Stimulated activated memory B cell treated with anti-CD40 and anti-IgM and Interleukin-4, amounts not matched to agents 10 μg/mL and 1 μg/mL and 100 μg/mL, for 72 hours (primary cell): Measurements from ENCODE around the gene FAM110A.
"Not testable (repeated sequence)": the region's sequence is repeated elsewhere in the genome, so short reads cannot be mapped to it uniquely, and the experiment has no call there.

Experiments
- ATAC-seq: fragments of 150-1000 bp; cut with Tn5 transposase; 2 replicates; pipeline ENCODE4 v1.10.0; 2021
- H3K27ac Mint-ChIP-seq: one replicate; pipeline ENCODE4 v1.8.0; 2022; ENCODE audit warnings: mild to moderate bottlenecking, mixed read lengths
- H3K27me3 Mint-ChIP-seq: one replicate; pipeline ENCODE4 v1.8.0; 2022; ENCODE audit warnings: mixed read lengths
- H3K36me3 Mint-ChIP-seq: one replicate; pipeline ENCODE4 v1.8.0; 2022; ENCODE audit warnings: mixed read lengths
- H3K4me1 Mint-ChIP-seq: one replicate; pipeline ENCODE4 v1.8.0; 2022; ENCODE audit warnings: mixed read lengths
- H3K4me3 Mint-ChIP-seq: one replicate; pipeline ENCODE4 v1.8.0; 2022; ENCODE audit warnings: mild to moderate bottlenecking, moderate library complexity, mixed read lengths
- H3K9me3 Mint-ChIP-seq: one replicate; pipeline ENCODE4 v1.8.0; 2022; ENCODE audit warnings: mixed read lengths

FAM110A gene

DNA sequence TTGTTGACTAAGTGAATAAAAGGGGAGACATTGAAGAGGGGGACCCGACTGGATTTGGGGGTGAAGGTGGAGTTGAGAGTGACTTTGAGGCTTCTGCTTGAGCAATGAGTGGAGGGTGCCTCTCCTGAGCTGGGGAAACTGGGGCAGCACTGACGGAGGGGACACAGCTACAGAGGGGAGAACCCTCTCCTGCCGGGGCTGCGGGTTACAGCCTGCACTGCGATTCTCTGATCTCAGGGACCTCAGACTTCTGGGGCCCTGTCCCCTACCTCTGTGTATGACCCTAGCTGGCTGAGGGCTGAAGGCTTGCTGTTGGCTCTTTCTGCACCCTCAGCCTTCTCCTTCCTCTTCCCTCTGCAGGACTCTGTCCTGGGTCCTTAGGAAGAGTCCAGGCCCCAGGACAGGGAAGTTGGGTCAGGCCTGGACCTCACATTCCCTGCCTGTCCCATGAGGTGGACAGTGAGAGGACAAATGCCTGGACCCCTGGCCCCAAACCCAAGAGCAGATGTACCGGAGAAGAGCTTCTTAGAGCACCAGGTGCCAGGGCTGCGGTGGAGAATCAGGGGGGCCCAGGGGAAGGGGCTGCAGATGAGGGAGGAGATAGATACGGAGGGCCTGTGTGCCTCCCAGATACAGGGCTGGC, 13.7 kb upstream of the FAM110A start:
- Mint-ChIP-seq H3K4me3 (no peak overlapping the region), H3K27ac (peak overlapping the region; percentile 26), H3K9me3 (no peaks in the 10 kb centered on the region), H3K27me3 (peaks cover 36% of the 10 kb centered on the region), H3K36me3 (no peaks in the 10 kb centered on the region), H3K4me1 (peaks cover 17% of the 10 kb centered on the region)
- no peak for ATAC-seq

- H3K9me3 Mint-ChIP-seq: no peaks in the 10 kb centered on the region
- H3K36me3 Mint-ChIP-seq: no peaks in the 10 kb centered on the region
- peaks cover 40% of the 10 kb centered on the region for H3K27me3 Mint-ChIP-seq
- peak overlapping the region; percentile 26 for H3K27ac Mint-ChIP-seq
- no peak for ATAC-seq
- H3K4me3 Mint-ChIP-seq: no peak overlapping the region
- H3K4me1 Mint-ChIP-seq: peaks cover 18% of the 10 kb centered on the region
Observed at GRCh38 chr20:820323-820953, 13.1 kb upstream of the FAM110A start.

- Mint-ChIP-seq H3K27me3 (peaks cover 37% of the 10 kb centered on the region), H3K4me3 (no peak overlapping the region), H3K9me3 (no peaks in the 10 kb centered on the region), H3K36me3 (no peaks in the 10 kb centered on the region), H3K27ac (no peak overlapping the region), H3K4me1 (peaks cover 19% of the 10 kb centered on the region)
- ATAC-seq: no peak
Observed at GRCh38 chr20:821046-821730, 12.3 kb upstream of the FAM110A start.

DNA sequence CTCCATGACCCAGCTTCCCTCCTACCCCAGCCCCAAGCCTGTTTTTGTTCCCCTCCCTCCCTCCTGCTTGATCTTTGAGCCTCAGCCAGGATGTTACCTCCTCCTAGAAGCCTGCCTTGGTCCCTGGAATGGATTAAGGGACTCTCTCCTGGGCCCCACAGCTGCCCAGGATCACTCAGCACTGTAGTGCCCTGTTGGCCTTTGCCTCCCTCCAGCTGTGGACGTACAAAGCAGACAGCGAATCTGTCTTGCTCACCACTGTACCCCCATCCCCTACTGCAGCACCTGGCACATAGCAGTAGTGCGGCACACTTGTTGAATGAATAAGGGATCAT, 11.8 kb upstream of the FAM110A start:
- no peak overlapping the region for H3K4me3 Mint-ChIP-seq
- no peak overlapping the region for H3K27ac Mint-ChIP-seq
- H3K4me1 Mint-ChIP-seq: peaks cover 17% of the 10 kb centered on the region
- H3K9me3 Mint-ChIP-seq: no peaks in the 10 kb centered on the region
- no peaks in the 10 kb centered on the region for H3K36me3 Mint-ChIP-seq
- peaks cover 32% of the 10 kb centered on the region for H3K27me3 Mint-ChIP-seq
- no peak for ATAC-seq

DNA sequence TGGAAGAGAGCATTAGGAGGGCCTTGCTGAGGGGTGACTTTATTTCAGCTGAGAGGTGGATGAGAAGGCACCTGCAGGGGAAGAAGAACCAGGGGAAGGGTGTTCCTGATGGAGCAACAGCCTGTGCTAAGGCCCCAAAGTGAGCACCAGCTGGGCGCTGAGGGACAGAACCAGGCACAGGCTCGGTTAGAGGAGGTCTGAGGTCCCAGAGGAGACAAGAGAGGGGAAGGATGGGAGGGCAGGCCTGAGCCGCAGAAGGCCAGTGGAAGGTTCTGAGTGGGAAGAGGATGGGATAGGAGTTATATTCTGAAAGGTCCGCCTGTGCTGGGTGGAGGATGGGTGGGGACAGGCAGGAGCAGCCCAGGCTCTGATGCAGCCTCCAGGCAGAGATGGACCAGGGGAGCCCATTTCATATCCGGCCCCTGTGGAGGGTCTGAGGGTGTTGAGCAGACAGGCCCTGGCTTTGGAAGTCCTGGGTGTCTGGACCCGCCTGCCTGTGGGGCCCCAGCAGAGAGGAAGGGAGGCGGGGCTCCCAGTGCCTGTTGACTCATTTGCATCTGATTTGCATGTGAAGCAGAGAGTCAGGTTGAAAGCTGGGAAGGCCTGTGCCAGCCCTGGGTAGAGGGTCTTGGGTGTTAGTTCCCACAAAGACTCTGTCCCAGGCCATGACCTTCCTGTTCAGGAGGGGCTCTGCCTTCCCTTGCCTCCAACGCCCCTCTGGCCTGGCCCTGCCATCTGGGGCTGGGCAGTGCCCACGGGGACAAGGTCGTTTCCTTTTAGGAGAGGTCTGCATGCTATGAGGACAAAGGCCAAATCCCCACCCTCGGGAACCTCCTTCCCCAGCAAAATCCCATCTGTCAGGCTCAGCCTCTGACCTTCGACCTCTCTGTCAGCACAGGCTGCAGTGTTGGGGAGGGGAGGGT, 10.6 kb upstream of the FAM110A start:
- Mint-ChIP-seq H3K27me3 (peaks cover 30% of the 10 kb centered on the region), H3K4me3 (no peak overlapping the region), H3K4me1 (peaks cover 17% of the 10 kb centered on the region), H3K27ac (no peak overlapping the region), H3K9me3 (no peaks in the 10 kb centered on the region), H3K36me3 (no peaks in the 10 kb centered on the region)
- ATAC-seq: no peak

GRCh38 chr20:823574-823902, 10.0 kb upstream of the FAM110A start:
- Mint-ChIP-seq H3K9me3 (no peaks in the 10 kb centered on the region), H3K36me3 (no peaks in the 10 kb centered on the region), H3K4me3 (no peak overlapping the region), H3K27ac (no peak overlapping the region), H3K4me1 (peaks cover 17% of the 10 kb centered on the region), H3K27me3 (peaks cover 30% of the 10 kb centered on the region)
- ATAC-seq: no peak

- H3K4me3 Mint-ChIP-seq: no peak overlapping the region
- H3K27me3 Mint-ChIP-seq: peaks cover 30% of the 10 kb centered on the region
- H3K9me3 Mint-ChIP-seq: no peaks in the 10 kb centered on the region
- no peaks in the 10 kb centered on the region for H3K36me3 Mint-ChIP-seq
- no peak overlapping the region for H3K27ac Mint-ChIP-seq
- no peak for ATAC-seq
- H3K4me1 Mint-ChIP-seq: peaks cover 12% of the 10 kb centered on the region
Observed at GRCh38 chr20:824490-824889, 9.0 kb upstream of the FAM110A start.

- Mint-ChIP-seq H3K4me3 (no peak overlapping the region), H3K27ac (no peak overlapping the region), H3K9me3 (no peaks in the 10 kb centered on the region), H3K27me3 (peaks cover 30% of the 10 kb centered on the region), H3K4me1 (peaks cover 12% of the 10 kb centered on the region), H3K36me3 (no peaks in the 10 kb centered on the region)
- ATAC-seq: no peak
Observed at GRCh38 chr20:824916-825315, 8.6 kb upstream of the FAM110A start.

DNA sequence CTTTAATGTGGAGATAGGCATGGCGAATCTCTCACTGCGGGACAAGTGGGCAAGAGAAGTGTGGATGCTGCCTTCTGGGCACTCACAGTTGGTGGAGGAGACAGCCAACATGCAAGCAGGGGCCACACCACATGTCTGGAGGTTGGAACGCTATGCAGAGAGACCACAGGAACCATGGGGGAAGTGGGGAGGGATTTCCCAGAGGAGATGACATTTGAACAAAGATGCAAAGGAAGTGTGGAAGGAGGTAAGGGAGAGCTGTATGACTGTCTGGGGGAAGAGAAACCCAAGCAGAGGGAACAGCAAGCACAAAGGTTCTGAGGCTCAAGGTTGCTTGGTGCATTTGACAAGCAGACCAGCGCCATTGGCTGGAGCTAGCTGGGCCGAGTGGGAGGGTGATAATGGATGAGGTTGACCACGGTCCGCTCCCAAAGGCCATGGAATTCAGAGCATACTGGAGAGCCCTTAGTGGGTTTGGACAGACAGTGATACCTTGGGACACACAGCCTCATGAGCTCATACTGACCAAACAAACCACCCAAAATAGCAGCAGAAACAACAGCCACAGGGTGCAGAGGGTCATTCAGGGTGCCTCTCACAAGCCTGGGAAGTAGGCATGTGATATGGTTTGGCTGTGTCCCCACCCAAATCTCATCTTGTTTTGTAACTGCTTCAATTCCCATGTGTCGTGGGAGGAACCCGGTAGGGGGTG, 7.6 kb upstream of the FAM110A start:
- no peak overlapping the region for H3K4me3 Mint-ChIP-seq
- ATAC-seq: peak; percentile 66
- no peaks in the 10 kb centered on the region for H3K36me3 Mint-ChIP-seq

DNA sequence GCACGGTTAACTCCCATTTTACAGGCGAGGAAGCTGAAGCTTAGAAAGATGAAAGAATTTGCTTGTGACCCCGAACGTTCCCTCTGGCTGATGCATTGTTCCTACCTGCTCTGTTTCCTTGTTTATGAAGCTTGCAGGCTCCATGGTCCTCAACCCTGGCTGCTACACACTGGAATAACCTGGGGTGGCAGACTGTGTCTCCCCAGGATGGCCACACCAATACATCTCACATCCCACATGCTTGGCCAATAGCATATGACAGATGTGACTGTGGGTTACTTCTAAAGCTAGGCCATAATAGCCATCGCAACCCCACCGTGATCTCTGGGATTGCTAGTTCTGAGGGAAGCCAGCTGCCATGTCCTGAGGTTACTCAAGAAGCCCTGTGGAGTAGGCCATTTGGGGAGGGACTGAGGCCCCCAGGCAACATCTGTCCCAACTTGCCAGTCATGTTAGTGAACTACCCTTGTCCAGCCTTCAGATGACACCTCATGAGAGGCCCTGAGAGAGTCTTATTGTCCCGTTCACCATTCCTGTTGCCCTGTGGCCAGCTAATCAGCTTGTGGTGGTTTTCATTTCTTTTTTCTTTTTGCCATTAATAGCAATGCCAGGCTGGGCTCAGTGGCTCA, 6.7 kb upstream of the FAM110A start:
- Mint-ChIP-seq H3K4me3 (no peak overlapping the region), H3K36me3 (no peaks in the 10 kb centered on the region), H3K9me3 (no peaks in the 10 kb centered on the region), H3K27me3 (peaks cover 30% of the 10 kb centered on the region), H3K27ac (no peak overlapping the region), H3K4me1 (peaks cover 12% of the 10 kb centered on the region)
- ATAC-seq: no peak

More for the DNA sequence above, 7.6 kb upstream of the FAM110A start:
- no peaks in the 10 kb centered on the region for H3K9me3 Mint-ChIP-seq
- H3K27ac Mint-ChIP-seq: no peak overlapping the region
- peaks cover 12% of the 10 kb centered on the region for H3K4me1 Mint-ChIP-seq
- H3K27me3 Mint-ChIP-seq: peaks cover 30% of the 10 kb centered on the region

DNA sequence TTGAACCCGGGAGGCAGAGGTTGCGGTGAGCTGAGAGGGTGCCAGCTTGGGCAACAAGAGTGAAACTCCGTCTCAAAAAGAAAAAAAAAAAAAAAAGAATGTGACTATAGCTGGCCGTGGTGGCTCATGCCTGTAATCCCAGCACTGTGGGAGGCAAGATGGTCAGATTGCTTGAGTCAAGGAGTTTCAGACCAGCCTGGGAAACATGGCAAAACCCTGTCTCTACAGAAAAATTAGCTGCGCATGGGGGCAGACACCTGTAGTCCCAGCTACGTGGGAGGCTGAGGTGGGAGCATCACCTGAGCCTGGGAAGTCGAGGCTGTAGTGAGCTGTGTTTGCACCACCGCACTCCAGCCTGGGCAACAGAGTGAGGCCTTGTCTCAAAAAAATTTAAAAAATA, 5.5 kb upstream of the FAM110A start:
- Mint-ChIP-seq H3K4me1 (peaks cover 14% of the 10 kb centered on the region), H3K27me3 (peaks cover 19% of the 10 kb centered on the region)
- H3K9me3 Mint-ChIP-seq, H3K4me3 Mint-ChIP-seq, H3K27ac Mint-ChIP-seq, H3K36me3 Mint-ChIP-seq, ATAC-seq: not testable (repeated sequence)

GRCh38 chr20:828987-829386, 4.5 kb upstream of the FAM110A start:
- Mint-ChIP-seq H3K4me1 (peaks cover 15% of the 10 kb centered on the region), H3K27me3 (peaks cover 9% of the 10 kb centered on the region), H3K27ac (no peak overlapping the region), H3K4me3 (no peak overlapping the region), H3K9me3 (no peaks in the 10 kb centered on the region), H3K36me3 (no peaks in the 10 kb centered on the region)
- no peak for ATAC-seq

DNA sequence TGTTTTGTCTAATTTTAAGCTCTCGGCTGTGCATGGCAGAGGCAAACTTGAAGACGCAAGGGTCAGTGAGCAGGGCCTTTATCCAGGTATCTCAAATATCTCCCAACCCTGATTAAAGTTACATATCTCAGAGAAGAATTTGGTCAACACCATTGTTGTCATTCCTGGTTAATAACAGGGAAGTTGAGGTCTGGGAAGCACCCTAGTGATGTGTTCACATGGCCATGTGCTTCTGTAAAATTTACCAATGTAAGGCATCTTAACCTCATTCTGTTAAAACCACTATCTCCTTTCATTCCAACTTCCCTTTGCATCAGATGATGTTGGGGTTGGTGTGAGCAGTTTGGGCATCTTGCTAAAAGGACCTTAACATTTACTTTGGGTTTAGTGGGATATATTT, 4.0 kb upstream of the FAM110A start:
- H3K36me3 Mint-ChIP-seq: no peaks in the 10 kb centered on the region
- no peak overlapping the region for H3K27ac Mint-ChIP-seq
- no peak for ATAC-seq
- H3K9me3 Mint-ChIP-seq: no peaks in the 10 kb centered on the region
- peaks cover 7% of the 10 kb centered on the region for H3K27me3 Mint-ChIP-seq
- no peak overlapping the region for H3K4me3 Mint-ChIP-seq
- peaks cover 21% of the 10 kb centered on the region for H3K4me1 Mint-ChIP-seq

DNA sequence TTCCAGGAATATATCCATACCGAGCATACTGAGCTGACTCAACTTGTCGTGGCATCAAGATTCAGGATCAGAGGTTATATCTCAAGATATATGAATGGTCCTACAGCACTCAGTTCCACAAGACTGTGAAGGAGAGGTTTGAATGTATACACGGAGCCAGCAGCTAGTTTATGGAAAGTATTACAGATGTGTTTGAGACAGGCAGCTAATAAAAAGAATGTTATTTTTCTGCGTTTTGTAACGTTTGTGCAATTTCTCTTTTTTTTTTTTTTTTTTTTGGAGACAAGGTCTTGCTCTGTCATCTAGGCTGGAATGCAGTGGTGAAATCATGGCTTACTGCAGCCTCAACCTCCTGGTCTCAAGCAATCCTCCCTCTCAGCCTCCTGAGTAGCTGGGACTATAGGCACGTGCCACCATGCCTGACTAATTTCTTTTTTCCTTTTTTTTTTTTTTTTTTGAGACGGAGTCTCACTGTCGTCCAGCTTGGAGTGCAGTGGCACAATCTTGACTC, 3.4 kb upstream of the FAM110A start:
- ATAC-seq: no peak
- peaks cover 26% of the 10 kb centered on the region for H3K4me1 Mint-ChIP-seq
- no peak overlapping the region for H3K4me3 Mint-ChIP-seq
- no peaks in the 10 kb centered on the region for H3K9me3 Mint-ChIP-seq
- no peaks in the 10 kb centered on the region for H3K36me3 Mint-ChIP-seq
- H3K27ac Mint-ChIP-seq: no peak overlapping the region
- H3K27me3 Mint-ChIP-seq: peaks cover 7% of the 10 kb centered on the region
